Measurements from ENCODE around the gene GPATCH4. TPM values are rescaled to one million over a fixed set of nuclear protein-coding genes. Genes with fewer than 3 reads are reported as not detected.

The GPATCH4 gene
- total RNA-seq, 2 experiments from 2014 or later, result 35.3 to 36.3 TPM

- H3K9me3 ChIP-seq (ENCODE audit: control insufficient read depth in 1 of 2, insufficient read depth in 1 of 2, low read length in 2 of 2), result peaks cover 0 to 17% of the 10 kb centered on the region in 2 experiments
- no peaks in the 10 kb centered on the region for H3K9me3 Mint-ChIP-seq
- ATAC-seq (ENCODE audit: poor library complexity) (peak; percentile 86), DNase-seq (peak in 5 of 14 experiments; percentile 15 to 55 (median 45))
- POLR2A ChIA-PET, result interaction anchor here (1.0 kb wide), 1 partner anchor 18 kb away, joined by 3 read pairs; no protein-coding TSS in a partner anchor
- peak overlapping the region; percentile 0 for H3K4me3 Mint-ChIP-seq
- H3K27me3 Mint-ChIP-seq, result peaks cover 88% of the 10 kb centered on the region
- H3K27me3 ChIP-seq (ENCODE audit: control insufficient read depth in 1 of 2, insufficient read depth in 2 of 2, low read length in 2 of 2), result peaks cover 74 to 91% of the 10 kb centered on the region in 2 experiments
- H3K36me3 Mint-ChIP-seq (ENCODE audit: low read depth), result no peaks in the 10 kb centered on the region
- no peak overlapping the region for H3K27ac ChIP-seq (ENCODE audit: low read depth in 1 of 2, low read length in 2 of 2)
- H3K4me1 ChIP-seq (ENCODE audit: insufficient read depth, low read length), result peaks cover 29% of the 10 kb centered on the region
- TF ChIP-seq CTCF (IDR thresholded peaks at IDR 0.05), result no peak
- intact Hi-C loops (cut with DNase I, micrococcal nuclease), result no loop called here
- no peak overlapping the region for H3K4me3 ChIP-seq (ENCODE audit: low read length)
- CTCF ChIA-PET, result interaction anchor here (1.1 to 1.7 kb wide), 2 partner anchors 16 kb away, joined by 4 to 8 read pairs; no protein-coding TSS in a partner anchor
- peaks cover 28% of the 10 kb centered on the region for H3K4me1 Mint-ChIP-seq (ENCODE audit: low read depth)
- H3K27ac Mint-ChIP-seq, result no peak overlapping the region
- H3K36me3 ChIP-seq (ENCODE audit: insufficient read depth, low read length), result no peaks in the 10 kb centered on the region
Measured at GRCh38 chr1:156643778-156644092, 42.5 kb upstream of the GPATCH4 start.

- ATAC-seq (ENCODE audit: poor library complexity) (no peak), DNase-seq (no peak)
- ChIA-PET CTCF (interaction anchor here (1.1 to 1.7 kb wide), 2 partner anchors 16 kb away, joined by 4 to 8 read pairs; no protein-coding TSS in a partner anchor), POLR2A (interaction anchor here (0.6 to 1.0 kb wide), 2 partner anchors 19 to 42 kb away, joined by 3 read pairs; no protein-coding TSS in a partner anchor)
- H3K4me3 ChIP-seq (ENCODE audit: low read length), result no peak overlapping the region
- H3K27ac Mint-ChIP-seq, result no peak overlapping the region
- H3K36me3 ChIP-seq (ENCODE audit: insufficient read depth, low read length), result no peaks in the 10 kb centered on the region
- peaks cover 0 to 20% of the 10 kb centered on the region in 2 experiments for H3K9me3 ChIP-seq (ENCODE audit: control insufficient read depth in 1 of 2, insufficient read depth in 1 of 2, low read length in 2 of 2)
- intact Hi-C loops (cut with DNase I, micrococcal nuclease), result no loop called here
- H3K4me3 Mint-ChIP-seq, result peak overlapping the region; percentile 56
- H3K36me3 Mint-ChIP-seq (ENCODE audit: low read depth), result no peaks in the 10 kb centered on the region
- H3K4me1 Mint-ChIP-seq (ENCODE audit: low read depth), result peaks cover 28% of the 10 kb centered on the region
- no peaks in the 10 kb centered on the region for H3K9me3 Mint-ChIP-seq
- H3K27me3 Mint-ChIP-seq, result peaks cover 88% of the 10 kb centered on the region
- no peak overlapping the region for H3K27ac ChIP-seq (ENCODE audit: low read depth in 1 of 2, low read length in 2 of 2)
- H3K27me3 ChIP-seq (ENCODE audit: control insufficient read depth in 1 of 2, insufficient read depth in 2 of 2, low read length in 2 of 2), result peaks cover 79 to 93% of the 10 kb centered on the region in 2 experiments
- no peak for TF ChIP-seq CTCF (IDR thresholded peaks at IDR 0.05)
- peaks cover 29% of the 10 kb centered on the region for H3K4me1 ChIP-seq (ENCODE audit: insufficient read depth, low read length)
Measured at GRCh38 chr1:156643049-156643777, 41.9 kb upstream of the GPATCH4 start.

- Histone ChIP-seq H3K27me3 (ENCODE audit: control insufficient read depth in 1 of 2, insufficient read depth in 2 of 2, low read length in 2 of 2) (peaks cover 83 to 93% of the 10 kb centered on the region in 2 experiments), H3K27ac (ENCODE audit: low read depth in 1 of 2, low read length in 2 of 2) (no peak overlapping the region), H3K4me3 (ENCODE audit: low read length) (peak overlapping the region; percentile 7), H3K36me3 (ENCODE audit: insufficient read depth, low read length) (no peaks in the 10 kb centered on the region), H3K4me1 (ENCODE audit: insufficient read depth, low read length) (peaks cover 29% of the 10 kb centered on the region), H3K9me3 (ENCODE audit: control insufficient read depth in 1 of 2, insufficient read depth in 1 of 2, low read length in 2 of 2) (peaks cover 0 to 19% of the 10 kb centered on the region in 2 experiments)
- H3K4me1 Mint-ChIP-seq (ENCODE audit: low read depth), result peaks cover 28% of the 10 kb centered on the region
- H3K27me3 Mint-ChIP-seq, result peaks cover 86% of the 10 kb centered on the region
- no peak for TF ChIP-seq CTCF (IDR thresholded peaks at IDR 0.05)
- CTCF ChIA-PET, result interaction anchor here (1.7 kb wide), 1 partner anchor 17 kb away, joined by 4 read pairs; no protein-coding TSS in a partner anchor
- H3K9me3 Mint-ChIP-seq, result no peaks in the 10 kb centered on the region
- intact Hi-C loops (cut with DNase I, micrococcal nuclease), result no loop called here
- DNase-seq (no peak), ATAC-seq (ENCODE audit: poor library complexity) (no peak)
- H3K27ac Mint-ChIP-seq, result no peak overlapping the region
- H3K4me3 Mint-ChIP-seq, result peak overlapping the region; percentile 56
- H3K36me3 Mint-ChIP-seq (ENCODE audit: low read depth), result no peaks in the 10 kb centered on the region
- POLR2A ChIA-PET, result interaction anchor here (0.6 to 1.0 kb wide), 2 partner anchors 19 to 43 kb away, joined by 3 read pairs; no protein-coding TSS in a partner anchor
Measured at GRCh38 chr1:156642265-156643048, 41.2 kb upstream of the GPATCH4 start.
